Right lobe of liver (tissue), 4 donors: ENCODE measurements around the gene PLCXD3.

ENCODE experiments used
- CTCF ChIP-seq, 4 donors: fragments of 200-600 bp in 3 of 4; fragments of 450-650 bp in 1 of 4; IDR thresholded peaks; one replicate each; pipeline versions ENCODE4 v1.5.1 to v1.8.0; 2016 to 2022; ENCODE audit warnings: antibody characterized with exemption in 4 of 4, mild to moderate bottlenecking in 2 of 4
- POLR2A ChIP-seq: fragments of 450-650 bp; IDR thresholded peaks from one replicate; pipeline ENCODE4 v1.6.1; 2017; ENCODE audit warnings: antibody characterized with exemption, mild to moderate bottlenecking
- donor health status: DM: no; HTN: no; CAD: no.
- donor health status: DM: no; HTN: no; CAD: no.
- donor health status: DM: no; HTN: yes; CAD: no.

DNA sequence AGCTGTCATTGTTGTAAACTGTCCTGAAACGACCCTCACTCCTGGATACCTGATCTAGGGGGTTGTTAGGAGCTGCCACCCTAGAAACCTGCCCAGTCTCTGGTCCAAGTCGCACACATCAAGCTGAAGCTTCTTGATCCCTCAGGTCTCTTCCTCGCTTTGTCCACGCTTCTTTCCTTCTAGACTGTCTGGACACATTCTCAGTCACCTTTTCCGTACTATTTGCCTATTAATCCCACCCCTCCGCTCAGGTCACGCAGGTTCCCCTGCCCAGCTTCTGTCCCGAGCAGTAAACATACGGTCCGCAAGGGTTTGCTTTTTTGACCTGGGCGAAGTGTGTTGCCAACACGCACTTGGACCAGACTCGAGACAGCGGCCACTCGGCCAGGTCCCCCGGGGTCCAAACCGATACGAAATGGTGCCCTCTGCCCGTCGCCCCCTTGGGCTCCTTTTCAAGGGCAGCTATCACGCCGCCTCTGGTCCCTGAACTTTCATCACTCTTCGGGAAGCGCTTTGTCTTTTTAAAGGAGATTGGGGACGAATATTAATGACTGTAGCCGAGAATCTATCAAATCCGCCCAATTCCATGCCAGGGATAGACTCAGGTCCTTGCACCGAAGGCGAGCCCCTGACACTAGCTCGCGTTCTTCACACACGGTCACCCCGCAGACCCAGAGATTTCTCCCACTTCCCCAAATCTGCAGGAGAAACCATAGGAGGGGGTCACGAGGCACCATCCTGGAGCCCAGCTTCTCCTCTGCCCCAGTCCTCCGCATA, 814 bp downstream of the PLCXD3 start:
- TF ChIP-seq POLR2A (no peak), CTCF (IDR thresholded peaks at IDR 0.05) (no peak)
